ENCODE measurements around the gene PTPRD. TPM values are rescaled to one million over a fixed set of nuclear protein-coding genes. Genes with fewer than 3 reads are reported as not detected.

Gene PTPRD
- total and polyA plus RNA-seq, 9 donors: 45.2 to 104 (median 80.0) TPM

DNA sequence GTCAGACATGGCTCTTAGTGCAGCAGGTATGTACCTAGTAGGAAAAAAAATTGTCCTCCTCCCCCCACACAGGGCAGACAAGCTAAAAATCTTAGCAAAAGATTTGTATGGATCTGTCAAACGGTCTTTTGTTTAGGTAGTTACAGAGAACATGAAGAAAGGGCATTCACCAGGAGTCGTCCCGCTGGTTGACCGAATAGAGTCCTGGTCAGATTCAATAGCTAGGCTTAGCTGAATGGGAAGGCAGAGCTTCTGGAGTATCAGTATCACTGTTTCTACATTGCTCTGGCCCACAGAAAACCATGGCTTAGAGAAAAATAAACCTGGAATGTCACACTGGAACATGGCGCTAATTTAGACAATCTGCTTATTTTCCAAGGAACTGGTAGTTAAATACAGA lies 642.3 kb downstream of the PTPRD start:
- Histone ChIP-seq H3K4me1 (ENCODE audit: control insufficient read depth, insufficient read depth, low read length) (no peaks in the 10 kb centered on the region), H3K9me3 (replicated peaks; ENCODE audit: control insufficient read depth, low read depth, low read length) (no peaks in the 10 kb centered on the region), H3K27me3 (ENCODE audit: control insufficient read depth, insufficient read depth, low read length) (no peaks in the 10 kb centered on the region), H3K27ac (ENCODE audit: low read length) (no peak overlapping the region), H3K36me3 (ENCODE audit: control insufficient read depth, insufficient read depth, low read length) (no peaks in the 10 kb centered on the region), H3K4me3 (ENCODE audit: low read length) (no peak overlapping the region)
- DNase-seq: no peak
- WGBS (ENCODE audit: insufficient coverage): 100% methylated on average over 1 of the region's 5 CpGs

DNA sequence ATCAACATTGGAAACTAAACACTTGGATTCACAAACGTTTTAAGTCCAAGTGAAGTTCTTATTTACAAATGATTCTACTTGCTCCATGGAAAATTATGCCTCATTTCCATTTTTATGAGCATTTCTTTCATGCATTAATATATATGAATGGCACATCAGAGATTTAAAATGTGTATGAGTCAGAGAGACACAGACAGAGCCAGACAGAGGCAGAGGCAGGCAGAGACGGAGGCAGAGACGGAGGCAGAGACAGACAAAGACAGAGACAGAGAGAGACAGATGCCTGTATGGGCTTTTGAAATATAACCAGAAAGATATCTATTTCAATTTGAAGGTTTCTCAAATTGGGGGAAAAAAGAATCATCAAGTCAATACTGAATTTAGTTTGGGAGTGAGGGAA lies 649.0 kb downstream of the PTPRD start:
- no peak for DNase-seq
- WGBS (ENCODE audit: insufficient coverage): 37% methylated on average over 2 of the region's 3 CpGs
- H3K4me1 ChIP-seq (ENCODE audit: control insufficient read depth, insufficient read depth, low read length): no peaks in the 10 kb centered on the region
- H3K4me3 ChIP-seq (ENCODE audit: low read length): no peak overlapping the region
- H3K36me3 ChIP-seq (ENCODE audit: control insufficient read depth, insufficient read depth, low read length): no peaks in the 10 kb centered on the region
- H3K27me3 ChIP-seq (ENCODE audit: control insufficient read depth, insufficient read depth, low read length): no peaks in the 10 kb centered on the region
- no peaks in the 10 kb centered on the region for H3K9me3 ChIP-seq (replicated peaks; ENCODE audit: control insufficient read depth, low read depth, low read length)
- H3K27ac ChIP-seq (ENCODE audit: low read length): no peak overlapping the region

DNA sequence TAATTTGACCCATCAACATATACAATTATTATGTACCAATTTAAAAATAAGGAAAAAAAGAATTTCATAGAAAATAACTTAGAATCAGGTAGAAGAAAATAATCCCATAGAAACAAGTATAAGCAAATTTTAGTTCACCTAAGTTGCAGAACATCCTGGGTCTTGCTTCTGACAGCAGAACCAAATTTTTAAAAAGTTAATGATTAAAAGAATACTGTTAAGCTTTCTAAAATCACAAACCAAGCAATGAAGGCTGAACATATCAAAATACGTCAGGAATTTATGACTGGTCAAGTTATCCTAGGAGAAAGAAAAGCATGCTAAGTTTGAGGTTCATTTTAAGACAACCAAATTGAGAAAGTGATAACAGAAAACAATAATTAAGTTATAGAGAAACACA lies 650.9 kb downstream of the PTPRD start:
- H3K4me1 ChIP-seq (ENCODE audit: control insufficient read depth, insufficient read depth, low read length): no peaks in the 10 kb centered on the region
- no peaks in the 10 kb centered on the region for H3K9me3 ChIP-seq (replicated peaks; ENCODE audit: control insufficient read depth, low read depth, low read length)
- WGBS (ENCODE audit: insufficient coverage): no CpG with 5 or more reads among the region's 1 CpG
- H3K4me3 ChIP-seq (ENCODE audit: low read length): no peak overlapping the region
- no peaks in the 10 kb centered on the region for H3K36me3 ChIP-seq (ENCODE audit: control insufficient read depth, insufficient read depth, low read length)
- no peak overlapping the region for H3K27ac ChIP-seq (ENCODE audit: low read length)
- no peak for DNase-seq
- no peaks in the 10 kb centered on the region for H3K27me3 ChIP-seq (ENCODE audit: control insufficient read depth, insufficient read depth, low read length)

DNA sequence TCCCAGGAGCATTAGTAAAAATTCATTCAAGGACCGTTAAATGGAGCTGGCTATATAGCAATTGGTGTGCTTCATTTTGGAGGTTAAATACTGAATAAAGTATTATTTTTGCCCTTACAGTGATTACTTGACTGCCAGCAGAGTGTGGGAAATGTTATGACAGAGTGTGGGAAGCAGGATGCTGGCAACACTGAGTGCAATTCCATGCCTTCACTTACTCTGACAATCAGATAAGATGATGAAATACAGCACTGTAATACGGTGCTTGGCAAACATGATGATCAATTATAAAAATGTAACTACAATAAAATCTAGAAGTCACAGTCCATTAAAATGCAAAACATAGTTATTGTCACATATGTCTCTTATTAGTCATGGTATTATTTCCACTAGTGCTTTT lies 651.3 kb downstream of the PTPRD start:
- WGBS (ENCODE audit: insufficient coverage): no CpG with 5 or more reads among the region's 2 CpGs
- H3K36me3 ChIP-seq (ENCODE audit: control insufficient read depth, insufficient read depth, low read length): no peaks in the 10 kb centered on the region
- H3K4me3 ChIP-seq (ENCODE audit: low read length): no peak overlapping the region
- no peak overlapping the region for H3K27ac ChIP-seq (ENCODE audit: low read length)
- H3K27me3 ChIP-seq (ENCODE audit: control insufficient read depth, insufficient read depth, low read length): no peaks in the 10 kb centered on the region
- H3K9me3 ChIP-seq (replicated peaks; ENCODE audit: control insufficient read depth, low read depth, low read length): no peaks in the 10 kb centered on the region
- peak; percentile 22 for DNase-seq
- no peaks in the 10 kb centered on the region for H3K4me1 ChIP-seq (ENCODE audit: control insufficient read depth, insufficient read depth, low read length)

DNA sequence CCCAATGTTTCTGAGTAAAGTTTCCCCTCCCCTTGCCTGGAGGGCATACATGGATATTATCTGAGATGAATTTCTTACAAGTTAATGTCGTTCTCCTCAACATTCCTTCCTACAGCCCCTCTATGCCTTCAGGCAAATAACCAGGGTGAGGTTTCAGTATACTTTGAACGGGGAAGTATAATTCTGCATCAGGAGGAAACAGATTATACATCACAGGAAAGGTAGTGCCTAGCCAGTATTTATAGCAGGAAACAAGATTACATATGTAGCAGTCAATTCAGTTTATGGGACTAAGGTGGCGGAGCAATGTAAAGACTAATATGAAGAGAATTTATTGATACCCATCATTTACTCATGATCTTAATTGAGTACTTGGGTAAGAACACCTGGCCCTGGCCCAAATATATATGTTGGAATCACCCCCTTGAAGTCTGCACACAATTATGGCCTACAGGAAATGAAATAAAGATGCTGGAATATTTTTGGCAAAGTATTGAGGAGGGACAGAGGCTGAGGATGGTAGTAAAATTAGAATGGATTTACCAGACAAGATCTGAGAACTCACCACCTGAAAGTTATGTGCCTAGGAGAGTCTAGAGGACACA lies 661.1 kb downstream of the PTPRD start:
- no peak for DNase-seq
- Histone ChIP-seq H3K4me1 (ENCODE audit: control insufficient read depth, insufficient read depth, low read length) (no peaks in the 10 kb centered on the region), H3K36me3 (ENCODE audit: control insufficient read depth, insufficient read depth, low read length) (no peaks in the 10 kb centered on the region), H3K4me3 (ENCODE audit: low read length) (no peak overlapping the region), H3K27me3 (ENCODE audit: control insufficient read depth, insufficient read depth, low read length) (no peaks in the 10 kb centered on the region), H3K27ac (ENCODE audit: low read length) (no peak overlapping the region), H3K9me3 (replicated peaks; ENCODE audit: control insufficient read depth, low read depth, low read length) (no peaks in the 10 kb centered on the region)
- no CpG with 5 or more reads among the region's 3 CpGs for WGBS (ENCODE audit: insufficient coverage)

DNA sequence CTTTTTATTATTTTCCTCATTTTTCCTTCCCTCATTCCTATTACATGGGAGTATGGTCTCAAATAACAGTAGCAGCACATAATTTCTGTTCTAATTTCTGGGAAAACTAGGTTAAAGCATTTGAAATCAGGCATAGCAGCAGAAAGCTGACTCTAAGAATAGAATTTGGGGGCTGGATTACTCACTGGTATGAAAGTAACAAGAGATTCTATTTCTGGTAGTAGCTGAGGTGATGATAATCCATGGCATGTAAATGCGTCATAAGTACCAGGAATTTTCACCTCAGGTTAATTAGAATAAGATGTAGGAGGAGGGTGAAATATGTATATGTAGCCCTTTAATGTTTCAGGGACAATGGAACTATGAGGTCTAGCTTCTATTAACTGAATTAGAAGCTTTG lies 662.0 kb downstream of the PTPRD start:
- no peak for DNase-seq
- no peaks in the 10 kb centered on the region for H3K27me3 ChIP-seq (ENCODE audit: control insufficient read depth, insufficient read depth, low read length)
- H3K27ac ChIP-seq (ENCODE audit: low read length): no peak overlapping the region
- no peaks in the 10 kb centered on the region for H3K36me3 ChIP-seq (ENCODE audit: control insufficient read depth, insufficient read depth, low read length)
- no peaks in the 10 kb centered on the region for H3K9me3 ChIP-seq (replicated peaks; ENCODE audit: control insufficient read depth, low read depth, low read length)
- WGBS (ENCODE audit: insufficient coverage): 100% methylated on average over 1 of the region's 1 CpG
- H3K4me3 ChIP-seq (ENCODE audit: low read length): no peak overlapping the region
- no peaks in the 10 kb centered on the region for H3K4me1 ChIP-seq (ENCODE audit: control insufficient read depth, insufficient read depth, low read length)

DNA sequence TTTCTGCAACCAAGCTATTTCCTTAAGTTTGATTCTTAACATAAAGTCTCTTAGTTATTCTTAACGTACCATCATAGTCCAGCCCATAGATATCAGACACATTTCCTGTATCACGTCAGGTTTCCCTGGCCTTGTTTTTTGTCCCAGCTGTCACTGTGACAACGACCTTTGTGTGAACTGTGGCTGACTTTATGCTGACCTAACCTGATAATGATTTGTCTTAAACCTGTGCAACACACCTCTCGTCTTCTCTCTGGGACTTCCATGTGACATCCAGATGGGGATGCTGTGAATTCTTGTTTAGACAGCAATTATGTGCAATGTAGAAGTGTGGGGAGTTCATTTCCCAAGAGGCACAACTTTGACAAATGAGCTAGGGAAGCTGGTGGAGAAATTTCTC lies 662.8 kb downstream of the PTPRD start:
- Histone ChIP-seq H3K27ac (ENCODE audit: low read length) (no peak overlapping the region), H3K4me3 (ENCODE audit: low read length) (no peak overlapping the region), H3K36me3 (ENCODE audit: control insufficient read depth, insufficient read depth, low read length) (no peaks in the 10 kb centered on the region), H3K9me3 (replicated peaks; ENCODE audit: control insufficient read depth, low read depth, low read length) (no peaks in the 10 kb centered on the region), H3K4me1 (ENCODE audit: control insufficient read depth, insufficient read depth, low read length) (no peaks in the 10 kb centered on the region), H3K27me3 (ENCODE audit: control insufficient read depth, insufficient read depth, low read length) (no peaks in the 10 kb centered on the region)
- peak; percentile 6 for DNase-seq
- WGBS (ENCODE audit: insufficient coverage): 77% methylated on average over 2 of the region's 4 CpGs

DNA sequence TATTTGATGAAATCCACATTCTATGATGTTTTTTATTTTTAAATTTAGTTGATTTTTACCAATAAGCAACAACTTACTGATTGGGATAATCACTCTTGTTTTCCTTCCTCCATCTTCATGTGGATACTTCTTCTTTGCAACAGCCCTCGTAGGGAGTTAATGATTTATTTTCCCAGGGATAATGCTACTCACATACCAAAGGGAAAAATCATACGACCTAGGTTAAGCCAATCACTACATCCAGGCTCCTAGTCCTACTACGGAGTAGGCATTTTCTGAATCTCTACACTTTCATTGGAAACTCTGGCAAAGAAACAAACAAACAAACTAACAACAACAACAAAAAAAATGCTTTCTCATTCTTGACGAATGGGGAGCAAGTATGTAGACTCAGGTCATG lies 663.4 kb downstream of the PTPRD start:
- no peaks in the 10 kb centered on the region for H3K4me1 ChIP-seq (ENCODE audit: control insufficient read depth, insufficient read depth, low read length)
- H3K27ac ChIP-seq (ENCODE audit: low read length): no peak overlapping the region
- H3K4me3 ChIP-seq (ENCODE audit: low read length): no peak overlapping the region
- no peak for DNase-seq
- H3K36me3 ChIP-seq (ENCODE audit: control insufficient read depth, insufficient read depth, low read length): no peaks in the 10 kb centered on the region
- H3K9me3 ChIP-seq (replicated peaks; ENCODE audit: control insufficient read depth, low read depth, low read length): no peaks in the 10 kb centered on the region
- H3K27me3 ChIP-seq (ENCODE audit: control insufficient read depth, insufficient read depth, low read length): no peaks in the 10 kb centered on the region
- WGBS (ENCODE audit: insufficient coverage): 60% methylated on average over 1 of the region's 4 CpGs

DNA sequence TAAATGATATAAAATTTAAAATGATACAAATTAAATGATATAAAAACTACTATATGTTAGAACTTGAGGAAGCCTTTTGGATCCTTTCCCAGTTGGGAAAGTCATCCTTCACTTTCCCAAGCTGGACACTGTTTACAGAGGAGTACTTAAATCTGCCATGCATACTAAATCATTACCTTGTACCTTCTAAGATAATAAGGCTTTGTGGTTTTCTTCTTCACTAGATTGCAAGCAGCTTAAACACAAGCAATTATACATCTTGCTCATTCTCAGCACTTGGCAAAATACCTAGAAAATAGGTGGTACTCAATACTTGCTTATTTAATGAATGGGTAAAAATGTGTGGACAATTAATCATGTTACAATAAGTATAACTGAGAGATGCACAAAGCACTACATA lies 666.8 kb downstream of the PTPRD start:
- H3K9me3 ChIP-seq (replicated peaks; ENCODE audit: control insufficient read depth, low read depth, low read length): no peaks in the 10 kb centered on the region
- no peak for DNase-seq
- no peak overlapping the region for H3K4me3 ChIP-seq (ENCODE audit: low read length)
- H3K27ac ChIP-seq (ENCODE audit: low read length): no peak overlapping the region
- no peaks in the 10 kb centered on the region for H3K36me3 ChIP-seq (ENCODE audit: control insufficient read depth, insufficient read depth, low read length)
- H3K27me3 ChIP-seq (ENCODE audit: control insufficient read depth, insufficient read depth, low read length): no peaks in the 10 kb centered on the region
- H3K4me1 ChIP-seq (ENCODE audit: control insufficient read depth, insufficient read depth, low read length): no peaks in the 10 kb centered on the region

DNA sequence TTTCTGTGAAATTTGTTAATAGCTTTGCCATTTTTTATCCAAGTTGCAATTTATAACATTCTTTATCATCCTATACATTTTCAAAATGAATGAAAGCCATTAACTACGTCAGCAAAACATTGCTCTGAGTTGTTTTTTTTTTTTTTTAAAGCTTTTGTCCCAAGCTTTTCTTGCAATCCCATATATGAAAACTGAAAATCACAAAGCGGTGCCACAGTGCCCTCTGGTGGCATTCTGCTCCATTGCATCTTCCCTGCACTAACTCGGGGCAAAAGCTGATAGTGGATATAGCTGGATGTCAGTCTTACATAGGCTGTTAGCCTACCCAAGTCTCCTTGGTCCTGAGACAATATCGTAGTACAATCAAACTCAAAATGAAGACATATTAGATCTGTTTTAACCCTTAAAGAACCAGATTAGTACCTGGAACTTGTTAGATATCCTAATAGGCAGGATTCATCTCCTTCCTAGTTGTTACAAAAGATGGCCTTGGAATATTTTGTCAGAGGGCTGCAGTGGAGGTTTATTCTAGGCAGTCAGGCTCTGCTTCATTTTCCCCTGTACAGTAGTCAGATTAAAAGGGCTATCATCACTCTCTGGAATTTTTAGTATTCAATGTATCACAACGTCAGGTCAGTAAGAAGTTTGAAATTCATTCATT lies 669.9 kb downstream of the PTPRD start:
- no peak overlapping the region for H3K4me3 ChIP-seq (ENCODE audit: low read length)
- no CpG with 5 or more reads among the region's 5 CpGs for WGBS (ENCODE audit: insufficient coverage)
- no peak overlapping the region for H3K27ac ChIP-seq (ENCODE audit: low read length)
- peak; percentile 60 for DNase-seq
- H3K9me3 ChIP-seq (replicated peaks; ENCODE audit: control insufficient read depth, low read depth, low read length): no peaks in the 10 kb centered on the region
- no peaks in the 10 kb centered on the region for H3K4me1 ChIP-seq (ENCODE audit: control insufficient read depth, insufficient read depth, low read length)
- no peaks in the 10 kb centered on the region for H3K36me3 ChIP-seq (ENCODE audit: control insufficient read depth, insufficient read depth, low read length)
- no peaks in the 10 kb centered on the region for H3K27me3 ChIP-seq (ENCODE audit: control insufficient read depth, insufficient read depth, low read length)

DNA sequence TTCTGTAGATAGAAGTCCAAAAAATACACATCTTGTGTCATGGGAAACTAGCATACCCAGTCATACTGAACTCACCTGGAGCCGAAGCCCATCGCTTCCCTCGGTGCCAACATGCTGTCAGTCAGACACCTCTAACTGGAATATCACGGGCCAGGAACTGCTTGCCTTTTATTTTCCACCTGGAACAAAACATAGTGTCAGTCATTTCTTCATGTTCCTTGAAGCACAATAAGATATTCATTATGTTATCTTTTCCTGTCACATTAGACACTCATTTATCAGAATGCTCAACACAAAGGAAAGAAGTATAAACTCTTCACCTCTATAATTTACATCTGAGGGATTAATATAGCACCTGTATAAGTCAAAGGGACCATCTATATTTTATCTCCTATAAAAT lies 674.4 kb downstream of the PTPRD start:
- Histone ChIP-seq H3K4me3 (ENCODE audit: low read length) (no peak overlapping the region), H3K27me3 (ENCODE audit: control insufficient read depth, insufficient read depth, low read length) (no peaks in the 10 kb centered on the region), H3K36me3 (ENCODE audit: control insufficient read depth, insufficient read depth, low read length) (no peaks in the 10 kb centered on the region), H3K9me3 (replicated peaks; ENCODE audit: control insufficient read depth, low read depth, low read length) (no peaks in the 10 kb centered on the region), H3K4me1 (ENCODE audit: control insufficient read depth, insufficient read depth, low read length) (no peaks in the 10 kb centered on the region), H3K27ac (ENCODE audit: low read length) (no peak overlapping the region)
- no peak for DNase-seq
- 98% methylated on average over 4 of the region's 4 CpGs for WGBS (ENCODE audit: insufficient coverage)
